Endothelial cell of umbilical vein (primary cell): Measurements from ENCODE around the gene DAPK2. TPM values are rescaled to one million over a fixed set of nuclear protein-coding genes. Genes with fewer than 3 reads are reported as not detected.

Experiments
- BruUV-seq: library from RNA; stranded (reverse); fragments of 400-500 nt; replicated peaks from 2 replicates; lab custom pipeline; 2021; lab: Mats Ljungman, UMichigan
- CTCF ChIA-PET: fragments of 300-600, 350-600 bp; sonication (Branson Sonifier 250); formaldehyde crosslinking; loops from one replicate; lab custom pipeline; 2021; ENCODE audit warnings: antibody characterized with exemption, inconsistent platforms; lab: Charles Lee
- POLR2A ChIA-PET: fragments of 300-600, 350-600 bp; sonication (Branson Sonifier 250); formaldehyde crosslinking; loops from one replicate; lab custom pipeline; 2021; ENCODE audit warnings: antibody characterized with exemption, inconsistent platforms; lab: Charles Lee
- DNase-seq: peaks from one replicate; pipeline ENCODE4 v3.0.0-alpha.2; 2011; ENCODE audit warnings: low read depth, low spot score
- FAIRE-seq: peaks from 2 replicates; lab custom pipeline; 2011; peaks lifted over from hg19 to GRCh38; lab: Jason Lieb, UNC
- H2AFZ ChIP-seq: 2 replicates; pipeline ENCODE4 v1.6.0; 2012; ENCODE audit warnings: low read depth, low read length, control low read depth, inconsistent platforms
- H3K27ac ChIP-seq: 2 replicates; pipeline ENCODE4 v1.5.1; 2011; ENCODE audit warnings: low read depth, mild to moderate bottlenecking, control low read depth, low read length, moderate library complexity; ENCODE audit not compliant: insufficient read depth
- H3K27me3 ChIP-seq, 2 experiments: 2 replicates each; pipeline versions ENCODE4 v1.6.0 to v1.6.1; 2011; ENCODE audit warnings: low read length in 2 of 2, mixed read lengths in 1 of 2; ENCODE audit not compliant: control insufficient read depth in 2 of 2, insufficient read depth in 2 of 2
- H3K36me3 ChIP-seq, 2 experiments: 2 replicates in 1 of 2; 3 replicates in 1 of 2; pipeline ENCODE4 v1.5.1; 2011; ENCODE audit warnings: low read length in 2 of 2, mild to moderate bottlenecking in 1 of 2, moderate library complexity in 1 of 2; ENCODE audit not compliant: control insufficient read depth in 2 of 2, insufficient read depth in 2 of 2; ENCODE audit errors: extremely low read depth in 1 of 2
- H3K4me1 ChIP-seq: 3 replicates; pipeline ENCODE4 v1.5.1; 2011; ENCODE audit warnings: mild to moderate bottlenecking, low read length; ENCODE audit not compliant: control insufficient read depth, insufficient read depth; ENCODE audit errors: extremely low read depth
- H3K4me2 ChIP-seq: 2 replicates; pipeline ENCODE4 v1.6.1; 2011; ENCODE audit warnings: low read length, control low read depth, mixed read lengths; ENCODE audit not compliant: insufficient read depth
- H3K4me3 ChIP-seq, 3 experiments: fragments of 200-600 bp in 1 of 3; sonication (generic), shearing (Covaris generic) in 1 of 3; replicated peaks in 1 of 3; 2 replicates each; pipeline ENCODE4 v1.5.1; 2011 to 2016; ENCODE audit warnings: control low read depth in 3 of 3, low read length in 3 of 3, mild to moderate bottlenecking in 2 of 3, inconsistent platforms in 1 of 3, low read depth in 1 of 3, moderate library complexity in 1 of 3; ENCODE audit not compliant: insufficient read depth in 1 of 3
- H3K79me2 ChIP-seq: 2 replicates; pipeline ENCODE4 v1.6.0; 2012; ENCODE audit warnings: low read length, inconsistent platforms; ENCODE audit not compliant: control insufficient read depth, insufficient read depth
- H3K9ac ChIP-seq: replicated peaks from 2 replicates; pipeline ENCODE3; 2011; ENCODE audit warnings: low read length, control low read depth; ENCODE audit not compliant: insufficient read depth; ENCODE audit errors: extremely low read depth
- H3K9me1 ChIP-seq: replicated peaks from 3 replicates; pipeline ENCODE4 v1.6.0; 2011; ENCODE audit warnings: mild to moderate bottlenecking, low read length; ENCODE audit not compliant: control insufficient read depth, insufficient read depth; ENCODE audit errors: extremely low read depth
- H3K9me3 ChIP-seq: replicated peaks from 2 replicates; pipeline ENCODE4 v1.5.1; 2012; ENCODE audit warnings: low read length, inconsistent platforms; ENCODE audit not compliant: control insufficient read depth, insufficient read depth
- H4K20me1 ChIP-seq: replicated peaks from 2 replicates; pipeline ENCODE3; 2011; ENCODE audit warnings: mild to moderate bottlenecking, low read length; ENCODE audit not compliant: control insufficient read depth, insufficient read depth; ENCODE audit errors: extremely low read depth
- CTCF ChIP-seq, 2 donors: IDR thresholded peaks; 1 replicate in 1 of 2; 2 replicates in 1 of 2; pipeline ENCODE4 v1.5.1; 2011; ENCODE audit warnings: low read length in 2 of 2, mild to moderate bottlenecking in 2 of 2, moderate library complexity in 2 of 2, control low read depth in 1 of 2, inconsistent platforms in 1 of 2, low read depth in 1 of 2; ENCODE audit not compliant: insufficient read depth in 1 of 2; ENCODE audit errors: extremely low read depth in 1 of 2
- EZH2 ChIP-seq: IDR thresholded peaks from 2 replicates; pipeline ENCODE4 v1.6.1; 2012; ENCODE audit warnings: borderline replicate concordance, low read depth, mild to moderate bottlenecking, moderate library complexity, low read length, inconsistent platforms; ENCODE audit not compliant: severe bottlenecking
- FOS ChIP-seq: IDR thresholded peaks from 2 replicates; pipeline ENCODE4 v1.6.1; 2011; ENCODE audit warnings: mild to moderate bottlenecking, low read length, moderate library complexity, borderline replicate concordance; ENCODE audit not compliant: insufficient read depth
- GATA2 ChIP-seq: IDR thresholded peaks from 2 replicates; pipeline ENCODE4 v1.7.0; 2011; ENCODE audit warnings: low read depth, mild to moderate bottlenecking, moderate library complexity, mixed read lengths, low read length; ENCODE audit not compliant: insufficient read length, insufficient read depth
- JUN ChIP-seq: IDR thresholded peaks from 2 replicates; pipeline ENCODE4 v1.6.1; 2011; ENCODE audit warnings: borderline replicate concordance, low read depth; ENCODE audit not compliant: insufficient read length, insufficient read depth
- MAX ChIP-seq: IDR thresholded peaks from 2 replicates; pipeline ENCODE4 v1.6.1; 2011; ENCODE audit not compliant: insufficient read depth, insufficient read length
- MYC ChIP-seq: IDR thresholded peaks from one replicate; pipeline ENCODE4 v1.6.1; 2011; ENCODE audit warnings: mild to moderate bottlenecking, low read depth, low read length
- POLR2A ChIP-seq: IDR thresholded peaks from 2 replicates; pipeline ENCODE4 v1.6.1; 2012; ENCODE audit warnings: low read depth, mild to moderate bottlenecking, control low read depth, low read length
- POLR2AphosphoS5 ChIP-seq: IDR thresholded peaks from 2 replicates; pipeline ENCODE4 v1.6.1; 2012; ENCODE audit warnings: low read depth, mild to moderate bottlenecking, control low read depth, low read length, moderate library complexity; ENCODE audit not compliant: insufficient read depth
- dilution Hi-C: fragments of 300-500 bp; cut with MboI; formaldehyde crosslinking; loops from one replicate; pipeline ENCODE4 v1.15.0; 2019; ENCODE audit warnings: low sequenced_read_pairs; ENCODE audit not compliant: extremely low pct_ligation_motif_present
- intact Hi-C: fragments of 100-400 bp; cut with micrococcal nuclease; formaldehyde crosslinking; loops from one replicate; pipeline ENCODE4 v1.10.0; 2022
- polyA plus RNA-seq, 4 experiments: library from polyadenylated mRNA; depleted of rRNA in 3 of 4; stranded (reverse) in 3 of 4; unstranded in 1 of 4; fragments of >200 nt; gene quantifications; 2 replicates each; pipeline versions ENCODE4 v1.2.1 to v1.2.3, GENCODE V29; 2011 to 2012; ENCODE audit warnings: missing spikeins in 1 of 4
- total RNA-seq: library from RNA; stranded (reverse); gene quantifications from 2 replicates; pipeline ENCODE4 v1.2.3, GENCODE V29; 2021

The DAPK2 gene
- total and polyA plus RNA-seq, 2 donors (not counting 3 experiments of a cell fraction or from before 2014, with no cell fraction given): 2.8 to 6.7 TPM

GRCh38 chr15:63985221-63986184 is 60.8 kb downstream of the DAPK2 start:
- DNase-seq (peak; percentile 30), FAIRE-seq (no peak)
- H3K9me1 ChIP-seq: no peaks in the 10 kb centered on the region
- no peaks in the 10 kb centered on the region for H4K20me1 ChIP-seq
- H2AFZ ChIP-seq: no peak overlapping the region
- no peaks in the 10 kb centered on the region for H3K9me3 ChIP-seq
- BruUV-seq: no TSS peak
- intact Hi-C loops (no loop called here), dilution Hi-C loops (no loop called here)
- no peak overlapping the region for H3K9ac ChIP-seq
- H3K27me3 ChIP-seq: no peaks in the 10 kb centered on the region
- TF ChIP-seq MYC (no peak), POLR2A (no peak), MAX (no peak), JUN (no peak), POLR2AphosphoS5 (no peak)
- no peaks in the 10 kb centered on the region for H3K4me1 ChIP-seq
- no peak overlapping the region for H3K4me2 ChIP-seq
- ChIA-PET CTCF (interaction anchor here (0.7 to 2.5 kb wide), 5 partner anchors 61 to 233 kb away, joined by 3 to 16 read pairs (median 4); partner anchors contain the start of gene DAPK2), POLR2A (interaction anchor here (0.5 kb wide), 1 partner anchor 20 kb away, joined by 3 read pairs; no protein-coding TSS in a partner anchor)
- H3K79me2 ChIP-seq: no peaks in the 10 kb centered on the region
- H3K27ac ChIP-seq: no peak overlapping the region
- H3K36me3 ChIP-seq: no peaks in the 10 kb centered on the region
- H3K4me3 ChIP-seq: no peak overlapping the region

GRCh38 chr15:63984331-63984730 is 62.0 kb downstream of the DAPK2 start:
- ChIA-PET POLR2A (no interaction called here), CTCF (interaction anchor here (1.7 kb wide), 1 partner anchor 94 kb away, joined by 4 read pairs; no protein-coding TSS in a partner anchor)
- Histone ChIP-seq H3K9me3 (no peaks in the 10 kb centered on the region), H2AFZ (no peak overlapping the region), H3K4me2 (no peak overlapping the region), H3K36me3 (no peaks in the 10 kb centered on the region), H3K9me1 (no peaks in the 10 kb centered on the region), H3K4me3 (no peak overlapping the region), H3K27ac (no peak overlapping the region), H3K4me1 (no peaks in the 10 kb centered on the region), H4K20me1 (no peaks in the 10 kb centered on the region), H3K9ac (no peak overlapping the region), H3K79me2 (no peaks in the 10 kb centered on the region), H3K27me3 (no peaks in the 10 kb centered on the region)
- TF ChIP-seq FOS (no peak), JUN (no peak), CTCF (IDR thresholded peaks at IDR 0.05; ENCODE audit: extremely low read depth in 1 of 2, insufficient read depth in 1 of 2, low read depth in 1 of 2, low read length in 2 of 2) (no peak), POLR2AphosphoS5 (no peak), POLR2A (no peak), EZH2 (no peak), GATA2 (no peak), MAX (no peak), MYC (no peak)
- intact Hi-C loops (no loop called here), dilution Hi-C loops (no loop called here)
- FAIRE-seq: no peak
- DNase-seq: no peak
- BruUV-seq: no TSS peak
